Vagina (tissue), 2 donors: Measurements from ENCODE around the gene DACH2. TPM values are rescaled to one million over a fixed set of nuclear protein-coding genes. Genes with fewer than 3 reads are reported as not detected.

ENCODE experiments used
- DNase-seq, 2 donors: peaks; one replicate each; pipeline ENCODE4 v3.0.0-alpha.2; 2017; ENCODE audit errors: extremely low spot score in 2 of 2
- H3K27ac ChIP-seq: fragments of 200-600 bp; sonication (generic); one replicate; pipeline ENCODE4 v1.5.1; 2019
- H3K27me3 ChIP-seq: fragments of 200-600 bp; sonication (generic); one replicate; pipeline ENCODE4 v1.5.1; 2019
- H3K36me3 ChIP-seq, 2 donors: fragments of 200-600 bp; sonication (generic); one replicate each; pipeline ENCODE4 v1.5.1; 2017 to 2019
- H3K4me1 ChIP-seq: fragments of 200-600 bp; sonication (generic); one replicate; pipeline ENCODE4 v1.5.1; 2019
- H3K4me3 ChIP-seq, 2 donors: fragments of 200-600 bp; sonication (generic); 1 replicate in 1 of 2; 2 replicates in 1 of 2; pipeline ENCODE4 v1.5.1; 2016 to 2019
- H3K9me3 ChIP-seq: fragments of 200-600 bp; sonication (generic); one replicate; pipeline ENCODE4 v1.5.1; 2019
- CTCF ChIP-seq, 3 experiments: fragments of 450-650 bp in 2 of 3; fragments of 200-600 bp in 1 of 3; sonication (generic) in 1 of 3; IDR thresholded peaks; one replicate each; pipeline ENCODE4 v1.5.1; 2017 to 2019; ENCODE audit warnings: antibody characterized with exemption in 3 of 3, mild to moderate bottlenecking in 2 of 3, moderate library complexity in 2 of 3
- POLR2A ChIP-seq, 2 donors: fragments of 450-650 bp; IDR thresholded peaks; one replicate each; pipeline ENCODE4 v1.6.1; 2017; ENCODE audit warnings: antibody characterized with exemption in 2 of 2, mild to moderate bottlenecking in 2 of 2, moderate library complexity in 2 of 2
- POLR2AphosphoS5 ChIP-seq, 2 donors: sonication (generic); formaldehyde crosslinking; IDR thresholded peaks; one replicate each; pipeline ENCODE4 v1.9.0; 2017; ENCODE audit warnings: antibody characterized with exemption in 2 of 2, mild to moderate bottlenecking in 2 of 2, low read depth in 1 of 2; ENCODE audit not compliant: insufficient read depth in 1 of 2
- intact Hi-C: fragments of 100-400 bp; cut with DNase I; formaldehyde crosslinking; loops from one replicate; pipeline ENCODE4 v1.15.1; 2023
- small RNA-seq: library from RNA; depleted of rRNA; stranded (forward); fragments of <200 nt; gene quantifications from one replicate; pipeline ENCODE3, GENCODE V24; 2016
- total RNA-seq: library from RNA; depleted of rRNA; stranded (reverse); fragments of >200 nt; gene quantifications from one replicate; pipeline ENCODE4 v1.2.3, GENCODE V29; 2016

DACH2 gene
- total RNA-seq, 1 donor from 2014 or later, result not detected

GRCh38 chrX:86845101-86845500 is 696.9 kb downstream of the DACH2 start:
- H3K27ac ChIP-seq, result no peak overlapping the region
- intact Hi-C loops, result no loop called here
- no peaks in the 10 kb centered on the region for H3K9me3 ChIP-seq
- no peaks in the 10 kb centered on the region for H3K36me3 ChIP-seq
- H3K27me3 ChIP-seq, result no peaks in the 10 kb centered on the region
- H3K4me1 ChIP-seq, result no peaks in the 10 kb centered on the region
- no peak for TF ChIP-seq POLR2AphosphoS5 (IDR thresholded peaks at IDR 0.05; ENCODE audit: insufficient read depth in 1 of 2, low read depth in 1 of 2)
- no peak for TF ChIP-seq CTCF (IDR thresholded peaks at IDR 0.05)
- TF ChIP-seq POLR2A (IDR thresholded peaks at IDR 0.05), result no peak
- DNase-seq, result no peak
- H3K4me3 ChIP-seq, result no peak overlapping the region

Small RNA genes lying within 50 kb of the gene (small RNA-seq; reads per million reads assigned to genes)
- gene FCF1P9, result not detected
- gene RF00026, result not detected

Other genes with a start within 250 kb of the DACH2 start
- gene CHM, start 100.9 kb upstream of the DACH2 start, total RNA-seq, result 12.0 TPM